Measurements from ENCODE around the gene RGS6.

GRCh38 chr14:72097173-72097783, 165.0 kb downstream of the RGS6 start:
- TF ChIP-seq SUZ12 (IDR thresholded peaks at IDR 0.05) (no peak), TARDBP (IDR thresholded peaks at IDR 0.05) (no peak), FOXM1 (IDR thresholded peaks at IDR 0.05; ENCODE audit: borderline replicate concordance) (no peak), NFRKB (IDR thresholded peaks at IDR 0.05) (no peak), FOXA1 (IDR thresholded peaks at IDR 0.05) (no peak), BHLHE40 (IDR thresholded peaks at IDR 0.05; ENCODE audit: borderline replicate concordance) (no peak), SP1 (IDR thresholded peaks at IDR 0.05) (no peak), ARNT (IDR thresholded peaks at IDR 0.05) (no peak), L3MBTL2 (conservative IDR thresholded peaks at IDR 0.05) (no peak), CTBP1 (IDR thresholded peaks at IDR 0.05; ENCODE audit: borderline replicate concordance) (no peak), LEF1 (IDR thresholded peaks at IDR 0.05; ENCODE audit: borderline replicate concordance) (no peak)
